ENCODE data around the gene ZNF532. TPM values are rescaled to one million over a fixed set of nuclear protein-coding genes. Genes with fewer than 3 reads are reported as not detected.

Gene ZNF532
- total and polyA plus RNA-seq, 8 donors: 56.2 to 153 (median 142) TPM

GRCh38 chr18:58960946-58961722, 96.5 kb downstream of the ZNF532 start:
- ATAC-seq (no peak), DNase-seq (no peak)
- Histone ChIP-seq H3K36me3 (peaks cover 0 to 17% of the 10 kb centered on the region in 2 donors), H3K27me3 (no peaks in the 10 kb centered on the region), H3K4me1 (peaks cover 5 to 6% of the 10 kb centered on the region in 2 donors), H3K27ac (no peak overlapping the region), H3K9me3 (no peaks in the 10 kb centered on the region), H3K4me3 (no peak overlapping the region)
- TF ChIP-seq, protein P1, sequence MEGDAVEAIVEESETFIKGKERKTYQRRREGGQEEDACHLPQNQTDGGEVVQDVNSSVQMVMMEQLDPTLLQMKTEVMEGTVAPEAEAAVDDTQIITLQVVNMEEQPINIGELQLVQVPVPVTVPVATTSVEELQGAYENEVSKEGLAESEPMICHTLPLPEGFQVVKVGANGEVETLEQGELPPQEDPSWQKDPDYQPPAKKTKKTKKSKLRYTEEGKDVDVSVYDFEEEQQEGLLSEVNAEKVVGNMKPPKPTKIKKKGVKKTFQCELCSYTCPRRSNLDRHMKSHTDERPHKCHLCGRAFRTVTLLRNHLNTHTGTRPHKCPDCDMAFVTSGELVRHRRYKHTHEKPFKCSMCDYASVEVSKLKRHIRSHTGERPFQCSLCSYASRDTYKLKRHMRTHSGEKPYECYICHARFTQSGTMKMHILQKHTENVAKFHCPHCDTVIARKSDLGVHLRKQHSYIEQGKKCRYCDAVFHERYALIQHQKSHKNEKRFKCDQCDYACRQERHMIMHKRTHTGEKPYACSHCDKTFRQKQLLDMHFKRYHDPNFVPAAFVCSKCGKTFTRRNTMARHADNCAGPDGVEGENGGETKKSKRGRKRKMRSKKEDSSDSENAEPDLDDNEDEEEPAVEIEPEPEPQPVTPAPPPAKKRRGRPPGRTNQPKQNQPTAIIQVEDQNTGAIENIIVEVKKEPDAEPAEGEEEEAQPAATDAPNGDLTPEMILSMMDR (IDR thresholded peaks at IDR 0.05): no peak
- intact Hi-C loops (cut with DNase I): no loop called here

DNA sequence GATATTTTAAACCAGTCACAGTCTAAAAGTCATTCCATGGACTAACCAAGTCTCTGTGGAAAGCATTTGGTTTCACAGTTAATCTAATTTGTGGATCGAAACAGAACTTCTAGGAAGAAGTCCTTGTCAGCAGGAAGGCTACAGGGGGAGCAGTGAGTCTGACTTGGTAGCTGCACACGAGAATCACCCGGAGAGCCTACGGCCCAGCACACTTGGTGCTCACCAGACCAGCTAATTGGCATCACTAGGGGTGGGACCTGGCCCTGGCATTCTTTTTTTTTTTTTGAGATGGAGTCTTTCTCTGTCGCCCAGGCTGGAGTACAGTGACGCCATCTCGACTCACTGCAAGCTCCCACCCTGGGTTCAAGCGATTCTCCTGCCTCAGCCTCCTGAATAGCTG, 97.7 kb downstream of the ZNF532 start:
- Histone ChIP-seq H3K4me1 (peaks cover 5 to 6% of the 10 kb centered on the region in 2 donors), H3K9me3 (no peaks in the 10 kb centered on the region), H3K4me3 (no peak overlapping the region), H3K27me3 (no peaks in the 10 kb centered on the region), H3K27ac (no peak overlapping the region), H3K36me3 (peaks cover 0 to 13% of the 10 kb centered on the region in 2 donors)
- ATAC-seq: no peak
- intact Hi-C loops (cut with DNase I): no loop called here
- TF ChIP-seq, protein P1 (IDR thresholded peaks at IDR 0.05): no peak
- DNase-seq: no peak

- ATAC-seq: no peak
- H3K36me3 ChIP-seq: peaks cover 0 to 13% of the 10 kb centered on the region in 2 donors
- DNase-seq: no peak
- peaks cover 5 to 10% of the 10 kb centered on the region in 2 donors for H3K4me1 ChIP-seq
- no peaks in the 10 kb centered on the region for H3K9me3 ChIP-seq
- H3K4me3 ChIP-seq: no peak overlapping the region
- intact Hi-C loops (cut with DNase I): no loop called here
- H3K27me3 ChIP-seq: no peaks in the 10 kb centered on the region
- TF ChIP-seq, protein P1 (IDR thresholded peaks at IDR 0.05): no peak
- no peak overlapping the region for H3K27ac ChIP-seq
These were observed 100.8 kb downstream of the ZNF532 start for GRCh38 chr18:58965291-58966004.

DNA sequence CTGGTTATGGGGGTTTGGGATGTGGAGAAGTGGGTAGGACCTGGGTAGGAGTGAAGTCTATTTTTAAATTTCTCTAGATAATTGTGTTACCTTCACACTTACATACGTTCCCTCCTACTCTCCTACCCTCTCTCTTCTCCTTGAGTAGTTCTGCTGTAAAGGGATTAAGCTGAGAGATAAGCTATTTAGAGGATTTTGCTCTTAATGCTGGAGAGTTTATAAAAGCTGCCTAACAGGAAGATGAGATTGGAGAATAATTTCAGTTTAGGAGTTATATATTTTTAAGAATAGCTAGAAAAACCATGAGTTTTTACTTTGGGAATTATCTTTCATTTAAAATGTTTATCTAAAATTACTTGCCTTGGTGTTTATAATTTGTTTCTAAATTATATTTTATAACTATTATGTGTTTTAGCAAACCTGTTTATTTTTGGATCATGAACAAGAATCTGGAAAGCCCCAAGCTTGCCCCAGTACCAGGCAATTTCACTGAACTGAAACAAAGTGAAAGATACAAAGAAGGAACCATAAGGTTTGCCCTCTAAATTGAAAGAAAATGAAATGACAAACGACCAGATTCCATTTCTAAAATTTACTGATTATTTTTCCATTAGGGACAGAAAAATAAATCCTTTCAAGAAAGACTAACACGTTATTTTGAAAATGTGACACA, 101.5 kb downstream of the ZNF532 start:
- no peak overlapping the region for H3K4me3 ChIP-seq
- ATAC-seq (no peak), DNase-seq (no peak)
- H3K27ac ChIP-seq: peak overlapping the region in 1 of 2 donors; percentile 26
- intact Hi-C loops (cut with DNase I): no loop called here
- peaks cover 0 to 9% of the 10 kb centered on the region in 2 donors for H3K36me3 ChIP-seq
- H3K4me1 ChIP-seq: peaks cover 5 to 10% of the 10 kb centered on the region in 2 donors
- no peaks in the 10 kb centered on the region for H3K27me3 ChIP-seq
- H3K9me3 ChIP-seq: no peaks in the 10 kb centered on the region
- TF ChIP-seq, protein P1 (IDR thresholded peaks at IDR 0.05): no peak

DNA sequence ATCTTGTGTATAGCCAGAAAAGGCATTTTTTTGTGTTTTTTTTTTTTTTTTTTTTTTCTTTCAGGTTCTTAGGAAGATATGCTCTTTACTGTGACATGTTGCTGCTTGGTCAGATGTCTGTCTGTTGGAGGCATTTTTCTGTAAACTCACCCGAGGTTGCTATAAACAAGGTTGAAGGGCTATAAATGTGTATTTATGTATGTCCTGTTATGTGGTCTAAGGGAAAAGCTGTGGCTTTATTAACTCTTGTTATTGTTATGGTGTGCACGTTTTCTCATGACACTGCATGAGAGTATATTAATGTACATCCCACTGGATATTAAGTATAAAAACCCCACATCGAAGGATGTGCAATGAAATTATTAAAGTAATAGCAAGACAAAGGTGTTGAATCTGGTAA, 102.0 kb downstream of the ZNF532 start:
- DNase-seq (no peak), ATAC-seq (no peak)
- Histone ChIP-seq H3K36me3 (peaks cover 0 to 9% of the 10 kb centered on the region in 2 donors), H3K4me1 (peaks cover 5 to 10% of the 10 kb centered on the region in 2 donors), H3K27me3 (no peaks in the 10 kb centered on the region), H3K27ac (peak overlapping the region in 1 of 2 donors; percentile 26), H3K9me3 (no peaks in the 10 kb centered on the region), H3K4me3 (no peak overlapping the region)
- intact Hi-C loops (cut with DNase I): no loop called here
- TF ChIP-seq, protein P1 (IDR thresholded peaks at IDR 0.05): no peak

All from left lung (tissue), 10 donors.